ENCODE results near the gene SPINT2.
"Not testable (repeated sequence)": the region's sequence is repeated elsewhere in the genome, so short reads cannot be mapped to it uniquely, and the experiment has no call there.

The SPINT2 gene

GRCh38 chr19:38324431-38324830, 60.1 kb downstream of the SPINT2 start:
- DNase-seq, result no peak

DNA sequence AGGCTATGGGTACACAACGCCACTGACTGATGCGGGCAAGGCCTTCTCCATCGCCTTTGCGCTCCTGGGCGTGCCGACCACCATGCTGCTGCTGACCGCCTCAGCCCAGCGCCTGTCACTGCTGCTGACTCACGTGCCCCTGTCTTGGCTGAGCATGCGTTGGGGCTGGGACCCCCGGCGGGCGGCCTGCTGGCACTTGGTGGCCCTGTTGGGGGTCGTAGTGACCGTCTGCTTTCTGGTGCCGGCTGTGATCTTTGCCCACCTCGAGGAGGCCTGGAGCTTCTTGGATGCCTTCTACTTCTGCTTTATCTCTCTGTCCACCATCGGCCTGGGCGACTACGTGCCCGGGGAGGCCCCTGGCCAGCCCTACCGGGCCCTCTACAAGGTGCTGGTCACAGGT, 62.2 kb downstream of the SPINT2 start:
- DNase-seq, result no peak

- DNase-seq, result no peak
Observed at GRCh38 chr19:38329651-38330050, 65.3 kb downstream of the SPINT2 start.

- DNase-seq, result no peak
Observed at GRCh38 chr19:38331728-38332127, 67.4 kb downstream of the SPINT2 start.

DNA sequence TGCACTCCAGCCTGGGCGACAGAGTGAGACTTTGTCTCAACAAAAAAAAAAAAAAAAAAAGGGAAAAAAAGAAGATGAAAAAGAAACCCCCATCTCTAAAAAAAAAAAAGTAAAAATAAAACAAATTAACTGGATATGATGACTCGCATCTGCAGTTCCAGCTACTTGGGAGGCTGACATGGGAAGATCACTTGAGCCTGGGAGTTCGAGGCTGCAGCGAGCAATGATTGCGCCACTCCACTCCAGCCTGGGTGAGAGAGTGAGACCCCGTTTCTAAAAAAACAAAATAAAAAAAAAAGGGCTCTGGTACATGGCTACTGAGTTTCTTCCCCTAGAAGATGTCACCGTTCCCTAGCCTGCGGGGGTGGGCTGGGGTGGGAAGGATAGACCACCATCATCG, 68.9 kb downstream of the SPINT2 start:
- no peak for DNase-seq

DNA sequence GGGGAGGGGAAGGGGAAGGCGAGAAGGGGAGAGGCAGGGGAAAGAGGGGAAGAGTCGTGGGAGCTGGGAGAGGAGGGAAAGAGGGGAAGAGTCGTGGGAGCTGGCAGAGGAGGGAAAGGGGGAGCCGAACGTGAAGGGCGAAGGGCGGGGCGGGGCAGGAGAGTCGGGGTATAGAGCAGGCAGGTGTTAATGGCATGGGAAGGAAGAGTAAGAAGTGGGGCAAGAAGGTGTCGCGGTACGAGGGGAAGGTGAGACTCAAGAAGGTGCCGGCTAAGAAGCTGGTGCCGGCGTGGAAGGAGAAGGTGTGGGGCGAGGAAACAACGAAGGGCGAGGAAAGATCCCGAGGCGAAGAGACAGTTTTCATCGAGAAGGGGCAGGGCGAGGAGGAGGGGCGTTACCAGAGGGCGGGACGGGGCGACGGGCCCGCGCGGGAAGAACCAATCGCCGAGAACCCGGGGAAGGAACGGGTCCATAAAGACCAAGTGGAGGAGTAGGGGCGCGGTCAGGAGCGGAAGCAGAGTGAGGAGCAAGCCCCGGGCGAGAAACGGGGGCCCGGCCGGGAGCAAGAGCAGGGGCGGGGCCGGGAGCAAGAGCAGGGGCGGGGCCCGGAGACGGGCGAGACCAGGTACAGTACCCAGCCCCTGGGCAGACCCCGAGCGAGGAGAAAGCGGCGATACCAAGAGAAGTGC, 71.7 kb downstream of the SPINT2 start:
- peak; percentile 95 for DNase-seq

GRCh38 chr19:38336638-38337359, 72.4 kb downstream of the SPINT2 start:
- DNase-seq, result peak; percentile 96

GRCh38 chr19:38337360-38337653, 72.9 kb downstream of the SPINT2 start:
- DNase-seq, result no peak

GRCh38 chr19:38339011-38339410, 74.6 kb downstream of the SPINT2 start:
- not testable (repeated sequence) for DNase-seq

- no peak for DNase-seq
Observed at GRCh38 chr19:38340927-38341326, 76.6 kb downstream of the SPINT2 start.

Measured in stimulated activated naive CD4-positive, alpha-beta T cell treated with Interleukin-2 at 50 U/mL for 16 hours (primary cell).